ENCODE results near the gene ATP5MK. TPM values are rescaled to one million over a fixed set of nuclear protein-coding genes. Genes with fewer than 3 reads are reported as not detected.

The ATP5MK gene
- total RNA-seq, 1 experiment from 2014 or later, result 335 TPM

GRCh38 chr10:103431902-103432301, 35.6 kb upstream of the ATP5MK start:
- Histone ChIP-seq H4K91ac (ENCODE audit: insufficient read length, low read depth, low read length) (no peak overlapping the region), H3K23me2 (ENCODE audit: insufficient read length, low read depth, low read length, poor library complexity, severe bottlenecking) (no peaks in the 10 kb centered on the region), H3K4me1 (ENCODE audit: insufficient read depth, low read length) (no peaks in the 10 kb centered on the region), H3K79me2 (ENCODE audit: insufficient read depth, low read length) (no peaks in the 10 kb centered on the region; the same call in 1 of the 2 replicates), H3K4me2 (ENCODE audit: insufficient read depth, insufficient read length, low read length) (no peak overlapping the region), H3K79me1 (ENCODE audit: insufficient read depth, low read depth, low read length, poor library complexity, severe bottlenecking) (no peaks in the 10 kb centered on the region), H4K5ac (ENCODE audit: insufficient read length, low read depth, low read length) (no peak overlapping the region), H3K27ac (ENCODE audit: insufficient read length, low read depth, low read length) (no peak overlapping the region), H2AFZ (ENCODE audit: low read length) (no peak overlapping the region), H2BK5ac (ENCODE audit: insufficient read length, low read length) (no peak overlapping the region), H3K18ac (ENCODE audit: insufficient read length, low read depth, low read length) (no peak overlapping the region), H3K14ac (ENCODE audit: insufficient read depth, low read length) (no peak overlapping the region), H2BK12ac (ENCODE audit: insufficient read length, low read depth, low read length) (no peak overlapping the region), H3K9ac (ENCODE audit: extremely low read depth, insufficient read length, low read length) (no peak overlapping the region), H4K8ac (replicated peaks; ENCODE audit: insufficient read length, low read depth, low read length) (no peak overlapping the region), H3K4ac (ENCODE audit: low read depth, low read length) (no peak overlapping the region), H3K27me3 (ENCODE audit: insufficient read depth, low read length) (no peaks in the 10 kb centered on the region), H2AK5ac (ENCODE audit: insufficient read length, low read length) (no peak overlapping the region), H2BK15ac (ENCODE audit: low read depth, low read length) (no peak overlapping the region), H4K20me1 (ENCODE audit: control insufficient read depth, insufficient read depth, insufficient read length) (no peaks in the 10 kb centered on the region), H3K9me3 (ENCODE audit: control insufficient read depth, low read depth, low read length) (no peaks in the 10 kb centered on the region), H3K56ac (ENCODE audit: insufficient read length, low read depth, low read length) (no peak overlapping the region), H3T11ph (ENCODE audit: low read length) (no peak overlapping the region), H2BK120ac (ENCODE audit: low read depth, low read length, poor library complexity, severe bottlenecking) (no peak overlapping the region), H3K23ac (ENCODE audit: insufficient read length, low read depth, low read length) (no peak overlapping the region), H2BK20ac (ENCODE audit: low read depth, low read length, poor library complexity, severe bottlenecking) (no peak overlapping the region)
- Mint-ChIP-seq H3K27ac (0 out of 7 replicates have a peak overlapping the region, but pooled peaks of 1 of the 3 experiments have one; percentile 40), H3K36me3 (ENCODE audit: insufficient read depth in 1 of 3, low read depth in 3 of 3) (peaks cover 40 to 96% (median 82%) of the 10 kb centered on the region in 3 experiments), H3K27me3 (ENCODE audit: low read depth) (no peaks in the 10 kb centered on the region), H3K4me1 (no peaks in the 10 kb centered on the region), H3K9me3 (no peaks in the 10 kb centered on the region), H3K4me3 (no peak overlapping the region)
- WGBS (ENCODE audit: extremely low coverage, insufficient read length, low lambda C conversion rate), result no CpG with 5 or more reads among the region's 8 CpGs
- TF ChIP-seq CTCF (conservative IDR thresholded peaks at IDR 0.05), result no peak
- no peak for DNase-seq
